Right hindlimb (tissue), 1 donor: Measurements from ENCODE around the gene ASB4.
"Not testable (repeated sequence)": the region's sequence is repeated elsewhere in the genome, so short reads cannot be mapped to it uniquely, and the experiment has no call there.

Experiments used
- DNase-seq: peaks from one replicate; pipeline ENCODE4 v3.0.0-alpha.2; 2018

The ASB4 gene

GRCh38 chr7:95527776-95528250 lies 42.1 kb downstream of the ASB4 start:
- no peak for DNase-seq

GRCh38 chr7:95529701-95530100 lies 44.0 kb downstream of the ASB4 start:
- no peak for DNase-seq

- peak; percentile 61 for DNase-seq
These were observed 45.1 kb downstream of the ASB4 start for GRCh38 chr7:95530881-95531280.

DNA sequence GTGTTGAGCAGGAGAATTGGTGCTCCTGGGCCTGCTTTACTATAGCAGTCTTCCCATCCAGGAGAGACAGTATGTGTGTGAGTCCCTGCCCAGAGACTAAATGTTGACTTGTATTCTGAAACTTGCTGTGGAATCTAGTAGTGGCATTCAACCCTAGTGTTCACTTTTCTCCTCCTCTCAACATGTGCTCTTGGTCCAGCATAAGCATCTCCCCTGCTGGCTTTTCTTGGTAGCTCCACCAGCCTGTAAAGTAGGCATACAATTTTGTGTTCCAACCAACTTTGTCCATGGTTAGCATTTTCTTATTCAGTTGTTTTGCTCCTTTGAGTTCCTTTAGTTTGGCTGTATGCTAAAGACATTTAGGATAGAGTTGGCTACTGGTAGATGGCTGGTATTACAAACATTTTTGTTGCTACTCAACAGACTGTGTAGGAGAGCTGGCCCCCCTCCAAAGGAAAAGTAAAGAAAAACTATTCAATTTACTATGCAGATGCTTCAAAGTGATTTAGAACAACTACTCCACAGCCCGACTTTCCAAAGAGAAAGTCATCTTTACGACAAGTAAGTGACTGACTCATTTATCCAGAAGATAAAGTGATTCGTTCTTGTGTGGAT lies 46.0 kb downstream of the ASB4 start:
- DNase-seq = no peak

GRCh38 chr7:95534796-95535195 lies 49.1 kb downstream of the ASB4 start:
- DNase-seq = no peak

- no peak for DNase-seq
These were observed 49.9 kb downstream of the ASB4 start for GRCh38 chr7:95535662-95536061.

GRCh38 chr7:95536656-95537311 lies 51.0 kb downstream of the ASB4 start:
- DNase-seq = no peak

DNA sequence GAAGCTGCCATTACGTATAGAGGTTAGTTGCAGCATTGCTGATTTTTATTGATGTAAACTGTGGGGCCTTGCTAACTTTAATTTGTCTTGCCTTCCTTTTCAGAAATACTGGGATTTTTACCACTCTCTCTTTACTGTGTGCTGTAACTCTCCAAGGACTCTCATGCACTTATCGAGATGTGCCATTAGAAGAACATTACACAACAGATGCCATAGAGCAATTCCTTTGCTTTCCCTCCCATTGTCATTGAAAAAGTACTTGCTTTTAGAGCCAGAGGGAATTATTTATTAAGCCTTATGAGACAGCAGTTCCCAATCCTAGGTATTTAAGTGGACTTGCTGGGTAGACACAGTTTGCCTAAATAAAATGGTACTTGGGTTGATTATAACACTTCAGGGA lies 51.7 kb downstream of the ASB4 start:
- no peak for DNase-seq

DNA sequence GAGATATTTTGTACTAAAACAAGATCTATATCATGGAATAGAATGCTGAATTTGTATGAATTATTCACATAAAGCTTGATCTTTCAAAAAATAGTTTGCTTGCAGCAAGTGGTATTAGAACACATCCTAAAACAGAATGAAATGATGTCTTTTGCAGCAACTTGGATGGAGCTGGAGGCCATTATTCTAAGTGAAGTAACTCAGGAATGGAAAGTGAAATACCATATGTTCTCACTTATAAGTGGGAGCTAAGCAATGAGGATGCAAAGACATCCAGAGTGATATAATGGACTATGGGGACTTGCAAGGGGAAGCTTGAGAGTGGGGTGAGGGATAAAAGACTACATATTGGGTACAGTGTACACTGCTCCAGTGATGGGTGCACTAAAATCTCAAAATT lies 53.7 kb downstream of the ASB4 start:
- no peak for DNase-seq

DNA sequence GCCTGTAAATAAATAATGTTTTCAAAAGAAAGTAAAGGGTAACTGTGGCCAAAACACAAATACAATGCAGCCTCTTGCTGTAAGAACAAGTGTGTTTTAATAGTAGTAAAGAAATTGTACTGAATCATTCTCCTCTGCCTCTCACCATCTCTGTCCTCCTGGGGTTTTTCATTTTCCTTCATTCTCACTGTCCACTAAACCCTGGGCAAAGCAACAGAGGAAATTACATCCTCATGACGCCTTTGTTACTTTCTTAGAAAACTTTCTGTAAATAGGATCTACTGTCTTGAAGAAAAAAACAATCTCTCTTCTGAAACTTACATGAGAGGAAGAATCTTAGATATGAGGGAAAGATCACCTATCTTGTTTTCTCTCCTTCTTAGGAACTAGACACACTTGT lies 54.6 kb downstream of the ASB4 start:
- DNase-seq = no peak

- DNase-seq = no peak
These were observed 57.6 kb downstream of the ASB4 start for GRCh38 chr7:95543312-95543711.

DNA sequence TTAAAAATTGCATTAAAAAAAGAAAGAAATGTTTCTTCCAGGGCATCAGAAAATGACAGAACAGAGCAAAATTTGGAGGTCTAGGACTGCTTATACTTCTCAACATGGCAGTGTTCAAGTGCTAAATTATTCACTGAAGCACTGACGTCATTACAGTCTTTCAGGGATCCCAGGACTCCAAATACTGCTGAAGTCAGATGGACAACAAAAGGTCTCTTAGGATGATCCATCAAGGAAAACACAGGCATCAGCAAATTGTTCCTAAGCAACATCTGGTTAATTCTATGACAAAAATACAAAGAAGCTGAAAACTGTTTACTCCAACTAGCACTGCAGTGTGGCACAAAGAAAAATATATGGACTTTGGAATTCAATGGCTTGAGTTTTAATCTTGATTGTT lies 58.4 kb downstream of the ASB4 start:
- DNase-seq = no peak

GRCh38 chr7:95545007-95545615 lies 59.4 kb downstream of the ASB4 start:
- peak; percentile 59 for DNase-seq

- DNase-seq = no peak
These were observed 59.9 kb downstream of the ASB4 start for GRCh38 chr7:95545673-95546072.

DNA sequence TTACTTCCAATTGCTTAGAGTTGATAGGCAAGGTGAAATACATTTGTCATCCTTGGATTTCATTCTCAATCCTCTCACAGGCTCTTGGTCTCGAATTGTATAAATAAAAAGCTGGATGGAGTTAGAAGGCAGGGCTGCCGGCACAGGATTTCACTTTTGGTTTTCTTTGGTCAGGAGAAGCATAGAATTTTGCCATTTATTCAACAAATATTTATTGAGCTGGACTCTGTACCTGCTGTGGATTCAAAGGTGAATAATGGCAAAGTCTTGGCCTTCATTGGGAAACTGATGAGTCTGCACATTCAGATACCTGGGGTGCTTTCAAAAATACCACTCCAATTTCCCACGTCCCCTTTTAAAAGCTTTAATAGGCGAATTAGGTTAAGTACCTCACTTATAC lies 60.9 kb downstream of the ASB4 start:
- no peak for DNase-seq

- no peak for DNase-seq
These were observed 61.9 kb downstream of the ASB4 start for GRCh38 chr7:95547361-95548348.

- DNase-seq = peak; percentile 84
These were observed 64.2 kb downstream of the ASB4 start for GRCh38 chr7:95549818-95550529.

DNA sequence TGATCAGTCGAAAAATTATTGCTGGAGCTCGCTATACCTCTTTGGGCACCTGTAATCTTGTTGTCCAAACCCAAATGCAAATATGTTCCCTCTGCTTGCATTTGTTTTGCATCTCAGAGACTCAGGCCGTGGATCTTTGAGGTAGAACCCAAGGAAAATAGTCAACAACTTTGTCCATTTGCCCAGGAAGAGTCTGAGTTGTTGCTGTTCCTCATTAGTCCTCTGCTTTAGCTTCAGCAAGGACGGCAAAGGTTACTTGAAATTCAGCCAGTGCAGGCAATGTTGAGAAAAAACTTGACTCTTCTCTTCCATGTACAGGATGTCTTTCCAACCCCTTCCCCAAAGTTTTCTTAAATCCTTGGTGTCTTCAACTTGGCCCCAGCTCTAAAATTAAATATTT lies 64.8 kb downstream of the ASB4 start:
- DNase-seq = no peak

DNA sequence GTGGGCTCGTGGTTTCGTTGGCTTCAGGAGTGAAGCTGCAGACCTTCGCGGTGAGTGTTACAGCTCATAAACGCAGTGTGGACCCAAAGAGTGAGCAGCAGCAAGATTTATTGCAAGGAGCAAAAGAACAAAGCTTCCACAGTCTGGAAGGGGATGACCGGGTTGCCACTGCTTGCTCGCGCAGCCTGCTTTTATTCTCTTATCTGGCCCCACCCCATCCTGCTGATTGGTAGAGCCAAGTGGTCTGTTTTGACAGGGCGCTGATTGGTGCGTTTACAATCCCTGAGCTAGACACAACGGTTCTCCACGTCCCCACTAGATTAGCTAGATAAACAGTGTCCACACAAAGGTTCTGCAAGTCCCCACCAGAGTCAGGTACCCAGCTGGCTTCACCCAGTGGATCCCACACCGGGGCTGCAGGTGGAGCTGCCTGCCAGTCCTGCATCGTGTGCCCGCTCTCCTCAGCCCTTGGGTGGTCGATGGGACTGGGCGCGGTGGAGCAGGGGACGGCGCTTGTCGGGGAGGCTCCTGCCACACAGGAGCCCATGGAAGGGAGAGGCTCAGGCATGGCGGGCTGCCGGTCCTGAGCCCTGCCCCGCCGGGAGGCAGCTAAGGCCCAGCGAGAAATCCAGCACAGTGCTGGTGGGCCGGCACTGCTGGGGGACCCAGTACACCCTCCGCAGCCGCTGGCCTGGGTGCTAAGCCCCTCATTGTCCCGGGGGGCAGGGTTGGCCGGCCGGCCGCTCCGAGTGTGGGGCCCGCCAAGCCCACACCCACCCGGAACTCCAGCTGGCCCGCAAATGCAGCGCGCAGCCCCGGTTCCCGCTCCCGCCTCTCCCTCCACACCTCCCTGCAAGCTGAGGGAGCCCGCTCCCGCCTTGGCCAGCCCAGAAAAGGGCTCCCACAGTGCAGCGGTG lies 66.5 kb downstream of the ASB4 start:
- not testable (repeated sequence) for DNase-seq

DNA sequence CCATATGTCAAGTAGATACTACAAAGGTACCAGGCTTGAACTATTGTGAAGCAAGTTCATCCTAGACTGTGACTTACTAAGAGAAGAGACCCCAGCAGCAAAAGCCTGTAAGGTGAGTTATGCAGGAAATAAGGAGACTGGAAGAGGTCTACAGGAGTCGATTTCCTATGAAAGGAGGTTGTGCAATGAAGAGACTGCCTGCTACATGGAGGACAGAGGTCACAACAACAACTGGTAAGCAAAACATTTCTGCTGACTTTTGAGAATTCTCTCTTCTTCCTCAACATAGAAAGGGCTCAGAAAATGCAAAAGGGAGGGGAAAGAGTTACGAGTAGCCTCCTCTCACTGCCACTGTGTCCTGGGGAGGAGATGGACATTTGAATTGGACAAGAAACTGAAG lies 68.2 kb downstream of the ASB4 start:
- DNase-seq = no peak

- DNase-seq = no peak
These were observed 71.0 kb downstream of the ASB4 start for GRCh38 chr7:95556777-95557176.
